GM21515 (cell line): ENCODE data around the gene RFX7.
"Not testable (repeated sequence)": the region's sequence is repeated elsewhere in the genome, so short reads cannot be mapped to it uniquely, and the experiment has no call there.

ENCODE experiments used
- ATAC-seq: cut with Tn5 transposase; IDR thresholded peaks from one replicate; pipeline ENCODE4 v1.9.1; 2021; ENCODE audit not compliant: unreplicated experiment

Gene RFX7

DNA sequence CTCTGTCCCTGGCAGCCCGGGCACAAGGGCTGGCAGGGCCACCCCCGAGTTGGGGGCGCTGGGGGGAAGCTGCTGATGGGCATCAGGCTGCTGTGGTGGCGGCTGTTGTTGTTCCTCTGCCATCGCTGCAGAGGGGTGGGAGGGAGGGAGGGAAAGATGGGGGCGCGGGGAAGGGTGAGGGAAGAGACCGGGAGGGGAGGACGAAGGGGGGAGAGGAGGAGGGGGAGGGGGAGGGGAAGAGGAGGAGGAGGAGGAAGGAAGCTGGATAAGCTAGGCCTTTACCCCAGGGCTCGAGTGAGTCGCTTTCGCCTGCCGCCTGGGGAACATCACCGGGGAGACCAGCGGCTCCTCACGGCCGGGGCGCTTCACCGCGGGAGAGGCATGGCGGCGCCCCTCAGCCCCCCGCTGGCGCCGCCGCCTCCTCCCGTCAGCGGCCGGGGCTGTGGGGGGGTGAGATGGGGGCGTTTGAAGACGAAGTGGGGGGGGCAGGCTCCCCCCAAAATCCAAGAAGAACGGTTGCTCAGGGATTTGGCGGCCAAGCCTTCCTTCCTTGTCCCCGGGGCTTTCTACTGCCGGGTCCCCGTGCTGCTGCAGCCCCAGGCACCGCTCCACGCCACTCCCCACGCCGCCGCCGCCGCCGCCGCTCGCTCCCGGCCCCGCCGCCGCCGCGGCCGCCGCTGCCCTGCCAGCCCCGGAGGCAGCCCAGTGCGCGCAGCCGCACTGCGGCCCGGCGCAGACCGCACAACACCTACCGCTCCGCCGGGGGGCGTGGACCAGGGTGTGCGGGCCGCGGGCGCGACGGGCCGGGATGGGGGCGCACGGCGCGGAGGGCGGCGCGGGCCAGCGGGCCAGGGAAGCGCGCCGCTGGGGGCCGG, at the start of gene RFX7:
Gene RFX7, minus strand, starts transcription at position 717 of the 875 bp plus-strand sequence. Its CDS starts 594 bp downstream, at position 123.
- ATAC-seq: peak; percentile 51

DNA sequence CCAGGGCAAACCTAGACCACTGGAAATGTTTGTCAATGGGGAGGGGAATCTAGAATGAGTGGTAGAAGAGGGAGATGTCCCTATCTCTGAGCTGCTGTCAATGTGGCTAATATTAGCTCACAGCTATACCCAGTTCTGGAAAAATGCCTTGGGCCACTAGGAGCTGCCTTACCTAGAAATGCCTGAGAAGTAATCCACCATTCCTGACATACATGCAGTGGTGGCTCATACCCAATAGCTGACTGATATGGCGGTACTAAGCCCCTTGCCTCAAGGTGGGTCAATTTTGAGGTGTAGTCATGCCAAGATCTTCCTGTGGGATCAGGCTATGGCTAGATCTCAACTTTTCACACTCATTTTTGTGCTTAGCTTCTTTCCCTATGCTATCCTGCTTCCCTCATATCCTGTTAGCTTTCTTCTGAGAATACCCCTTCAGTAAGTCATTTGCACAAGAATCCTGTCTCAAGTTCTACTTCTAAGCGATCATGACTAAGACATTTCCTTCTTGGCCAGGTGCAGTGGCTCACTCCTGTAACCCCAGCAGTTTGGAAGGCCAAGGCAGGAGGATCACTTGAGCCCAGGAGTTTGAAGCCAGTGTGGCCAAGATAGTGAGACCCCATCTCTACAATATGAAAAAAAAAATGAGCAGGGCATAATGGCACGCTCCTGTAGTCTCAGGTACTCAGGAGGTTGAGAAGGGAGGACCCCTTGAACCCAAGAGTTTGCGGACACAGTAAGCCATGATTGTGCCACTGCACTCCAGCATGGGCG, 49.1 kb upstream of the RFX7 start:
- ATAC-seq: no peak

DNA sequence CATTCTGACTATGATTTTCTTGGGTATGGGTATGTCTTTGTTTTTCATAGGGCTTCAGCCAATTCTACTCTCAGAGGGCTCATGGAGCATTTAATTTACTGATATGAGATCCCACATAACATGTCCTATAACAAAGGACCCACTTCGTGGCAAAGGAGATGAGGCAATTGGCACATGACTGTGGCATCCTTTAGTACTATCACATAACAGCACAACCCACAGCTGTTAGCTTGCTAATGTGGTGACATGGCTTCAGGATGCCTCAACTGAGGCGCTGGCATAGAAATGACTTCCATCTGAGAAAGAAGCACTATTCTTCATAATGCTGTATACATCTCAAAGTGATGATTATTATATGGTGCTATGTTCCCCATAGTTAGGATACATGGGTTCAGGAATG, 48.1 kb upstream of the RFX7 start:
- no peak for ATAC-seq

DNA sequence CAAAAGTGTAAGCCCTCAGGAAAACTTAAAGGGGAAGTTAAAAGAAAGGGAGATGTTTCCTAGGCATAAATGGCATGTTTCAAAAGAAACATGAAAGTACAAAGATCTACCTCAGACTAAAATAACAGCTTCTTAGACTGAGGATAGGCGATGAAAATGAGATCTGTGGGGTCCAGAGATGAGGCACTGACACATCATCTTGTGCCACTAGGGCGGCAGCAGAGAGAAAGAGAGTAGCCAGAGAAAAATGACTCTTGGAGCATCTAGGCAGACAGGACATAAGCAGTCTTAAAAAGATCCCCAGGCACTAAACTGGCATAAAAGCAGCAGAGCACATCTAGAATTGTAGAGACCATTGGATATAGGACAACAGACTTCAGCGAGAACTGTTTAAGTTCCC, 42.5 kb upstream of the RFX7 start:
- no peak for ATAC-seq

DNA sequence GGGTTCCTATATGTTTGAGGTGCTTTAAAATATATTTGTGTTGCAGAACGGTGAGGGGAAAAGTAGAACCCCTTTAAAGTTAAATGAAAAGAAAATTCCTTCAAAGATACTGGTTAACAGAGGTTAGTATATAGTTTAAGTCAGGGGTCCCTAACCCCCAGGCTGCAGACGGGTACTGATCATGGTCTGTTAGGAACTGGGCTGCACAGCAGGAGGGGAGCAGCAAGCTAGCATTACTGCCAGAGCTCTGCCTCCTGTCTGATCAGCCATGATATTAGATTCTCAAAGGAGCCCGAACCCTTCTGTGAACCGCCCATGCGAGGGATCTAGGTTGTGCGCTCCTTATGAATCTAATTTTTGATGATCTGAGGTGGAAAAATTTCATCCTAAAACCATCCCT, 37.5 kb upstream of the RFX7 start:
- no peak for ATAC-seq

DNA sequence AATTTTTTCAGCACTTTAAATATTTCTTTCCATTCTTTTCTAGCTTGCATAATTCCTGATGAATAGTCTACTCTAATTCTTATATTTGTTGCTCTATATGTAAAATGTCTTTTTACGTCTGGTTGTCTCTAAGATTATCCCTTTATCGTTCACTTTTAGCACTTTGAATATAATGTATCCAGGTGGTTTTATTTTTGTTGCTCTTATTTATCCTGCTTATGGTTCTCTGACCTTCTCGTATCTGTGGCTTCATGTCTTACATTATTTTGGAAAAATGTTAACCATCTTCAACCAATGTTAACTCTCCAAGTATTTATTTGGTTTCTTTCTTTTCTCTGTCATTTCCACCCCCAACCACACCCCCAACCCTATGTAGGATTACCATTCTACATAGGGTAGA, 30.0 kb upstream of the RFX7 start:
- ATAC-seq: no peak

DNA sequence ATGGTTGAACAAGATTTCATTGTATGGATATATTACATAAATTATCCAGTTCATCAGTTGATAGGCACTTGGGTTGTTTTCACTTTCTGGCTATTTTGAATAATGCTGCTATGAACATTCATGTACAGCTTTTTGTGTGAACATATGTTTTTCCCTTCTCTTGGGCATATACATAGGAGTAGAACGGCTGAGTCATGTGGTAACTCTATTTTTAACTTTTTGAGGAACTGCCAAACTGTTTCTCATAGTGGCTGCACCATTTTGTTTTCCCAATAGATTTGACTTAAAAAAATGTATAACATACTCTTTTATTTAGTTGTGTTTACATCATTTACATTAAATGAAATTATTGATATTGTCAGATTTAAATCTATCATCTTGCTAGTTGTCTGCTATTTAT, 28.8 kb upstream of the RFX7 start:
- ATAC-seq: no peak

DNA sequence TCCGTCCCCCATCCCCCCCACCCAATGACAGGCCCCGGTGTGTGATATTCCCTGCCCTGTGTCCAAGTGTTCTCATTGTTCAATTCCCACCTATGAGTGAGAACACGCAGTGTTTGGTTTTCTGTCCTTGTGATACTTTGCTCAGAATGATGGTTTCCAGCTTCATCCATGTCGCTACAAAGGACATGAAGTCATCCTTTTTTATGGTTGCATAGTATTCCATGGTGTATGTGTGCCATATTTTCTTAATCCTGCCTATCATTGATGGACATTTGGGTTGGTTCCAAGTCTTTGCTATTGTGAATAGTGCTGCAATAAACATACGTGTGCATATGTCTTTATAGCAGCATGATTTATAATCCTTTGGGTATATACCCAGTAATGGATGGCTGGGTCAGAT, 22.8 kb upstream of the RFX7 start:
- ATAC-seq: not testable (repeated sequence)

DNA sequence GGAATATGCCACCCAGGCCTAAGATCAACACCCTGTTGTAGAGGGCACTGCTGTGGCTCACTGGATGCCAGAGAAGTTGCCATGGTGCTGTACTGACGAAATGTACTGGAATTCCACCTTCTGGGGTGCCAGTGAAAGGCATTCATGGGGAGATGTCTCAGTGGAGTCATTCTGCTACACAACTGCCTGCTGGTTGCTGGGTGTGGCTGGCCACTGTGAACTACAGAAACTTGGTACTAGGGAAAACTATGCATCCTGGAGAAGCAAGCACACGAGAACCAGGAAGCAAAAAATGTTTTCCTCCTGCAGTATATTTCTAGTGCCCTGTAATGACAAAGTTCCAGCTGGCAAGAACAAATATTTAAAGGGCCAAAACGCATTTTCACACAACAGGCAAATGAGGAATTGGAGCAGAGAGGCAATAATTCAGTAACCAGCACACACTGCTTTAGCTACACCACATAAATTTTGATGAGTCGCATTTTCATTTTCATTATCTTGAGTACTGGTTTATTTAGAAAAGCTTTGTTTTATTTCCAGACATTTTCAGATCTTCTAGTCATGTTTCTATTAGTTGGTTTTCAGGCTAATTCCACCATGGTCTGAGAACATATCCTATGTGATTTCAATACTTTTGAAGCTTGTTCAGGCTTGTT, 18.3 kb upstream of the RFX7 start:
- no peak for ATAC-seq

DNA sequence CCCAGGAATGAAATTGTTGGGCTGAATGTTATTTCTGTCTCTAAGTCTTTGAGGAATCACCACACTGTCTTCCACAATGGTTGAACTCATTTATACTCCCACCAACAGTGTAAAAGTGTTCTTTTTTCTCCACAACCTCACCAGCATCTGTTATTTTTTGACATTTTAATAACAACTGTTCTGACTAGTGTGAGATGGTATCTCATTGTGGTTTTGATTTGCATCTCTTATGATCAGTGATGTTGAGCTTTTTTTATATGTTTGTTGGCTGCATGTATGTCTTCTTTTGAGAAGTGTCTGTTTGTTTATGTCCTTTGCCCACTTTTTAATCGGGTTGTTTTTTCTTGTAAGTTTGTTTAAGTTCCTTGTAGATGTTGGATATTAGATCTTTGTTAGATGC, 13.6 kb upstream of the RFX7 start:
- not testable (repeated sequence) for ATAC-seq

DNA sequence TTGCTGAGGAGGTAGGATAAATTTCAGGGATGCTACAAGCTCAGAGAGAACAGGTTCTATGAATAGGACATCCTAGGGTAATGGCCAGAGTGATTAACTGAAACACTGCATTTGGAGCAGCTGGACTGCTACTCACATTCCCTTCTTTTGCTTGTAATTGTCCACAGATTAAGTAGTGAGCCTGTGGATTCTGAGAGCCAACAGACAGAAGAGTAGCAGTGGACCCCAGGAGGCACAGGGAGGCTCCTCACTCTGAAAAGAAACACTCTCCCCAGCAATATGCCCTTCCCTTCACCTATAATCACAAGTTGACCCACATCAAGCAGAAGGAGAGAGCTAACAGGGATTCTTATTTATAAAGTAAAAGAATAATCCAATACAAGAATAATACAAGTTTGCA, 10.6 kb upstream of the RFX7 start:
- no peak for ATAC-seq

DNA sequence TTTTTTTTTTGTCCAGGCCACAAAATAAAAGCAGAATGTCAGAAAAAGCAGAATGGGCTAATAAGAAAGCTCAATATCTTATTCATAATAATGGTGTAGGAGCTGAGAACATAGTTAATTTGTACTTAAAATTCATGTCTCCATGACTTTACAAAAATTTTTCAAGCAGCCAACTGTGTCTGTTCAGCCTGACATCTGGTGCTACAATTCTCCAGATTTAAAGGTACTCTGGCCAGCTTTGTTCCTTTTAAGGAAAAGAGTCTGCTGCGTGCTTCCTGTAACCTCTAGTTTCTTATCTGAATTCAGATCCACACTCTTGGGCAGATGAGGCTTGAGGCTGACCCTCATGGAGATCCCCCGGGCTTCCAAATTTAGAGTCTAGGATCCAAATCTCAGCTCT, 8.7 kb upstream of the RFX7 start:
- ATAC-seq: no peak

DNA sequence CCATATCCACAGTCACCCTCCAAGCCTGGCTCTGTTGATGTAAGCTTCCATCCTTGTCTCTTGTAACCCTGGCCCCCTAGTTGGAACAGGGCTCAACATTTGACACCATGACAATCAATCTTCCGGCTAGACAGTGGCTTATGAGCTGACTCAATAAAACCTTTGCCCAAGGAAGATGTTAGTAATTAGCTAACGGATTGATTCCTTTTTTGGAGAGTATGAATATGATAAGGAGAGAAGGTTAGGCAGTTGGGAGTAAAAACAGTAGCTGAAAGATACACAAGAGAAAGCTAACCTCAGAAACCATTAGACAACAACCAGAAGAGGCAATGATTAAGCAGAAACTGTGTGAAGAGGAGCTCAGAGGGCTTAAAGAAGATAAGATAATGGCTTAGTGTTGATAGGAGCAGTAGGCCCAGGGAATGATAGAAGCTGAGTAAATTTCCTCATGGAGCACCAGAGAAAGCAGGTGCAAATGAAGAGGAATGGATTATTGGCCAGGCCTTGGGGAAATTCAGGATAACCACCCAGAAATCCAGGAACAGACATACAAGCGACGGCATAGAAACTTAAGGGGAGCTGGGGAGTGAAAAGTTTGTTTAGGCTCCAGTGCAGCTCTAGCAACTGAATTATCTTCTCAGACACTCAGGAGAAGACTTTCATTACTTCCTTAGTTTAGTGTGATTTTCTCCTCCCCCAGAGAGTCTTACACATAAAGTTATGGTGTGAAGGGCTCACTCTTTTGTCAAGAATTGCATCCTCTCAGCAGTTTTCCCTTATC, 7.8 kb upstream of the RFX7 start:
- ATAC-seq: no peak

DNA sequence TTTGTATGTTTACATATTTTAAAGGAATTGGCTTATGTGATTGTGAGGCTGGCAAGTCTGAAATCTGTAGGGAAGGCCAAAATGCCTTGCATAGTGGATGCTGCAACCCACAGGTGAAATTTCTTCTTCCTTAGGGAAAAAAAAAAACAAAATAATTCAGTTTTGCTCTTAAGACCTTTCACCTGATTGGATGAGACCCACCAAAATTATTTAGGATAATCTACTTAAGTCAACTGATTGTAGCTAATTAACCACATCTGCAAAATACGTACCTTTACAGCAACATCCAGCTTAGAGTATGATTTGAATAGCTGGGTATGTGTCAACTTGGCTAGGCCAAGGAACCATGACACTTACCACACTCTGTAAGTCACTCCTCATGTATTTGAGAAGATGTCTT, 6.9 kb upstream of the RFX7 start:
- ATAC-seq: no peak

DNA sequence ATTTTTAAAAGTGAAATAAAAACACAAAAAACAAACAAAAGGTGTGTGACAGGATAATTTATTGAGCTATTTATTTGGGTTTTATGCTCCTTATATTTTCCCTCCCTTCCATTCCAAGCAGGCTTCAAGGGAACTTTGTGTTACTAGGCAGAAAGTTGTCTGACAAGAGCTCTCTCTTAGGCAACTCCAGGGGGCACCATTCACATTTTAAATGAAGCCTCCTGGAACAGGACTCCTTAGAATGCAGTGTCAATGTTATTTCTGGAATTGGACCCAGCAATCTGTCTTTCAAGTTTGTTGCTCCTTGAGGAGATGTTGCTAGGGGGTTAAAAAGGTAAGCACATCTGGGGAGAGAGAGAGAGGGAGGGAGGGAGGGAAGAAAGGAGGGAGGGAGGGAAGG, 5.4 kb upstream of the RFX7 start:
- no peak for ATAC-seq

DNA sequence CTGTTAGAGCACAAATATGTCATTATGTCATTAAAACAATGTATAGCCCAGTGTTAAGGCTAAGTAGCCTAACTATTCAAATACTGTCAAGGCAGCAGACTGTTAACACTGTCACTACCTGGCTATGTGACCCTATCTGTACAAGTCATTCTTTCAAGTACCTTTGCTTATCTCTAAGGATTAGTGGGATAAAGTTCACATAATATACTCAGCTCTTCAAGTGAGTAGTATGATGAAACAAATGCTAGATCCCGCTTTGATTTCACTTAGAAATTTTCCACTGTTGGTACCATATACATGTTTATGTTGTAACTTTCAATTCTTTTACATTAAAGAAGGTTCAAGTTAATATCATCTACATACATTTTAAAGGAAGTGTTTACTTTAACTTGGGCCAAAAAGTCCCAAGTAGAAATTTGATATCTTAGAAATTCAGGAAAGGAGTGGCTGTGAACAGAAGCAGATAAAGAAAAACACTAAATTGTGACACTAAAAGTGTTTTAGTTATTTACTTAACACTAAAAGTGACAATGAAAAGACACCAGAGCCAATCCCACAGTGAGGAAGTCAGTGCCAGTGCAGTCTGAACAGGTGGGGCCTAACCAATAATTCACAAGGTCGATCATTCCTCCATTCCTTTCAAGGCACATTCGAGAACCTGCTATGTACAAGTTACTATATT, 4.8 kb upstream of the RFX7 start:
- ATAC-seq: no peak

DNA sequence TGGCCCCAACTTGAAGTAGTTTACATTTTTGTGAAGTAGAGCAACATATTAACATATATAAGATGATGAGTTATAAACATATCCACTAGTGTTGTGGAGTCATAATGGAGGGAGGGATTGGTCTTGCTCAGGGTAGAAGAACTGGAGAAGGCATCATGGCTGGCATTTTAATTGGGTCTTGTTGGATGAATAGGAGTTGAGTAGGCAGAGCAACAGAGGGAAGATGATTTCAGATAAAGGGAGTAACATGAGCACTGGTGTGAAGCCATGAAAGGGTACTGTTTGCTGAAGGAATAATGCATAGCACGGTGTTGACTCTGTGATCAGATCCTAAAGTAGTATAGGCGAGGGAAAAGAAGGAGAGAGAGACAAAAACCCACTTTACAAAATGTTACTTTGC, 3.6 kb upstream of the RFX7 start:
- ATAC-seq: no peak

DNA sequence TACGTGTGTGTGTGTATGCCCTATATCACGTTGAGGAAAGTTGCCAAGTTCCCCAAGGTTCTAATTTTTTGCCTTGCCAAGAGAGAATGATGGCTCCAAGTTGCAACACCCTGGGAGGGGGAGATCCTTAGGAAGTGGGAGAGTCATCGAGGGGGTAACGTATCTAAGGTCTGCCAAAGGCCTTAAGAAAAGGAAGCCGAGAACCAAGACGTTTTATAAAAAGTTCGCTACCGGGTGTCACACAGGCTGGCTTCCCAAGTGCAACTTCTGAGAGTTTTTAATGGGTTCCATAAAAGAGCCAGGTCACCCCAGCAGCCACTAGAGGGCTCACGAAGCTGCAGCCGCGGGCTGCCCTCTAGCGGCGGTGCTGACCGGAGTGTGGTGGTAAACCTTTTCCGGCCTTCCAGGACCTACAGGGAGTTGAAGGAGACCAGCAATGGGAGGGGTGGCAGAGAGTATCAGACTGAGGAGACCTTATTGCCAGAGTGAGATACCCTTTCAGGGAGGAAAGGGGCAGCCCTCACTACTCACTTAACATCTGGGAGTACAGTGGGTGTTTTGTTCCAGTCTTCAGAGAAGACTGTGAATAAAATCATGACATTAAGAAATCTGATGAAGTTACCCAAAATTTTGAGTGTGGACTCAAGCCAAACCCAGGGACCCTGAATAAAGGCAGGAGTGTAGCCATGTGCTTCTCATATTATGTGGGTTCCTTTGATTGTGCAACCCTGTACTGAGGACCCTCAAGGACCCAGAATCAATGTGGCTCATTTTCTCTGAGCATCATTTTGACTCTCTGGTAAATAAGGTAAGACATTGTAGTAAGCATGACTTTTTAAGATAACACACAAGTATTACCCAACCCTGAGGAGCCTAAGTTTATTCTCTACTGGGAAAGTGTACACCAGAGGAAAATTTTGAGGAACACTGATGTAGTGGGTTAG, 2.5 kb upstream of the RFX7 start:
- ATAC-seq: peak; percentile 57

DNA sequence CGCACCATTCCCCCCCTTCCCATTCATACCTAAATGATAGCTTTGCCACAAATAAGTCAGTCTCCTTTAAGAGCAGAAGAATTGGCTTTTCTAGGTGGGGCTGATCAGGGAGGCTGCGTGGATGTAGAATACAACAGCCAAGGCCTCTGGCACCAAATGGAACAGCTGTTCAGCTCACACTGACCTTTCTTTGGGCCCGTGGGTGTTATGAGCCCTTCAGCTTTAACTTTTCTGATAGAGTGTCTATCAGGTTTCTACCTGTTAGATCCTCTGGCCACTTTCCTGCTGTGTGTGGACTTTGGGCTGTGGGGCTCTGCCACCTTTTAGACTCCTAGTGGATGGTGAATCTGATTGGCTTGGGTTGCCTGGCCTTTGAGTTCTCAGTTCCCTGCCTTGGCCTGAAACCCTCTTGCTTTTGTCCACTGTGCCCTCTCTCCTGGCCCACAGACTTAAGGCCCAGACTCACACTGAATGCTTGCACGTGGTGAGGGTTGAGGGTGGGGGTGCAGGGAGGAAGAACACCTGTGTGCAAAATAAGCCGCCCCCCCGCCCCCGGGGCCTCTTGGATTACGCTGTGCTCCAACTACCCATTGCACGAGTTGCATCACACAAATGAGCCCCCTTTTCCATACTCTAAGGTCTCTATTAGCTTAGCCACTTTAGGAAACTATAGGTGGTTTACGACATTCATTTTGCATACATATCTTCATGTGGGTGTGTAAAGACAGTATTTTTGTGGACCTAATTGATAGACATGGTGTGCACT, 1.3 kb upstream of the RFX7 start:
- no peak for ATAC-seq
